ENCODE results near the gene PIEZO2. TPM values are rescaled to one million over a fixed set of nuclear protein-coding genes. Genes with fewer than 3 reads are reported as not detected.

Gene PIEZO2
- total and polyA plus RNA-seq, 9 donors: 2.0 to 8.5 (median 3.2) TPM

DNA sequence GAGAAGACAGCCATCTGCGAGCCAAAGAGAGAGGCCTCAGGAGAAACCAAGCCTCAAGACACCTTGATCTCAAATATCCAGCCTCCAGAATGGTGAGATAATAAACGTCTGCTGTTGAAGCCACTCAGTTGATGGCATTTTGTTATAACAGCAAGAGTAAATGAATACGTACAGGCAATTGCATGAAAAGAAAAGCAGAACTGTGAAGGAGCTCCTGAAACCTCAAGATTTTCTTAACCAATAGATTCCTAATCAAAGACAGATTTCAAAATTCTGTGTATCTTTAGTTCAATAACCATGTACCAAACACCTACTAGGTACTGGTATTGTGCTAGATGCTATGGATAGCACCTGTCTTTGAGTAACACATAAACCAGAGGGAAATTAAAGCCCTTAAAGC lies 139.5 kb downstream of the PIEZO2 start:
- DNase-seq: no peak
- no peaks in the 10 kb centered on the region for H3K27me3 ChIP-seq
- no peaks in the 10 kb centered on the region for H3K9me3 ChIP-seq
- no peaks in the 10 kb centered on the region for H3K36me3 ChIP-seq
- H3K4me3 ChIP-seq: no peak overlapping the region
- TF ChIP-seq, protein P1, sequence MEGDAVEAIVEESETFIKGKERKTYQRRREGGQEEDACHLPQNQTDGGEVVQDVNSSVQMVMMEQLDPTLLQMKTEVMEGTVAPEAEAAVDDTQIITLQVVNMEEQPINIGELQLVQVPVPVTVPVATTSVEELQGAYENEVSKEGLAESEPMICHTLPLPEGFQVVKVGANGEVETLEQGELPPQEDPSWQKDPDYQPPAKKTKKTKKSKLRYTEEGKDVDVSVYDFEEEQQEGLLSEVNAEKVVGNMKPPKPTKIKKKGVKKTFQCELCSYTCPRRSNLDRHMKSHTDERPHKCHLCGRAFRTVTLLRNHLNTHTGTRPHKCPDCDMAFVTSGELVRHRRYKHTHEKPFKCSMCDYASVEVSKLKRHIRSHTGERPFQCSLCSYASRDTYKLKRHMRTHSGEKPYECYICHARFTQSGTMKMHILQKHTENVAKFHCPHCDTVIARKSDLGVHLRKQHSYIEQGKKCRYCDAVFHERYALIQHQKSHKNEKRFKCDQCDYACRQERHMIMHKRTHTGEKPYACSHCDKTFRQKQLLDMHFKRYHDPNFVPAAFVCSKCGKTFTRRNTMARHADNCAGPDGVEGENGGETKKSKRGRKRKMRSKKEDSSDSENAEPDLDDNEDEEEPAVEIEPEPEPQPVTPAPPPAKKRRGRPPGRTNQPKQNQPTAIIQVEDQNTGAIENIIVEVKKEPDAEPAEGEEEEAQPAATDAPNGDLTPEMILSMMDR (IDR thresholded peaks at IDR 0.05): no peak
- TF ChIP-seq POLR2A (IDR thresholded peaks at IDR 0.05) (no peak), EP300 (IDR thresholded peaks at IDR 0.05) (no peak)
- no peak overlapping the region for H3K27ac ChIP-seq
- peaks cover 10% of the 10 kb centered on the region for H3K4me1 ChIP-seq (ENCODE audit: insufficient read depth)
- 90 to 93% (median 92%) methylated on average over 3 of the region's 3 CpGs for WGBS, 3 donors
- intact Hi-C loops (cut with DNase I): no loop called here

DNA sequence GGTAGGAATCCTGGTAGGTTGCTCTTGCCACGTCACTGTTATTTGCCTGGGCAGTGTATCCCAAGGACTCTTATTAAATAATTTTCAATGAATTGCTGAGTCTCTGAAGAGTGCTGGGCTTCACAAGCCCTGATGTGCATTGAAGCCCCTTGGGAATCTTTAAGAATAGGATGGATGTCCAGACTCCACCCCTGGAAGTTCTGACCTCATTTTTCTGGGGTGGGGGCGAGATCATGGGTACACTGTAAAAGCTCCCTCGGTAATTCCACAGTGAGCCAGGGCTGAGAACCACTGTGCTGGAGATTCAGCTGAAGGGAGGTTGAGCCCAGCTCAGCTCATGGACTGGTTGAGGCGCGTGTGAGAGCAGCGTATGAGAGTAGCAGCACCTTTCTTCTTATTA lies 140.2 kb downstream of the PIEZO2 start:
- Histone ChIP-seq H3K27me3 (no peaks in the 10 kb centered on the region), H3K36me3 (no peaks in the 10 kb centered on the region), H3K4me1 (ENCODE audit: insufficient read depth) (peaks cover 13% of the 10 kb centered on the region), H3K4me3 (no peak overlapping the region), H3K27ac (no peak overlapping the region), H3K9me3 (no peaks in the 10 kb centered on the region)
- DNase-seq: no peak
- 90 to 93% (median 91%) methylated on average over 6 of the region's 6 CpGs for WGBS, 3 donors
- TF ChIP-seq EP300 (IDR thresholded peaks at IDR 0.05) (no peak), POLR2A (IDR thresholded peaks at IDR 0.05) (no peak)
- TF ChIP-seq, protein P1 (IDR thresholded peaks at IDR 0.05): no peak
- intact Hi-C loops (cut with DNase I): no loop called here

DNA sequence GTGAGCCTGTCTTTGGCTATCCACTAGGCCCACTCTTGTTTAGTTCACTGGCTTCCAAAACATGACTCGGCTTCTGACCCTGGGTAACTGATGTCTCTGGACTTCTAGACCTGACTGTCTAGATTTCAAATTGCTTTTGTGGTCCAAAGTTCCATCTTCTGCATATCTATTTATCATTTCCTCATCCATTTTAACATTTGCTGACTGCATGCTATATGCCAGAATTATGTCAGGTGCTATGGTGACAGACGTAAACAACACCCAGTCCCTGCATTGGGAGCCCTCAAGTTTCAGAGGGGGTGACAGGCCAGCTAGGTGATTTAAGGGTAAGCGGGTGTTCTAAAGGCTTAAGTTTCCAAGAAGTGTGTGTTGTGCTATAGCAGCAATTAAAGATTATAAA lies 140.9 kb downstream of the PIEZO2 start:
- WGBS, 3 donors: 71 to 90% (median 87%) methylated on average over 3 of the region's 3 CpGs
- TF ChIP-seq POLR2A (IDR thresholded peaks at IDR 0.05) (no peak), EP300 (IDR thresholded peaks at IDR 0.05) (no peak)
- H3K36me3 ChIP-seq: no peaks in the 10 kb centered on the region
- no peak overlapping the region for H3K4me3 ChIP-seq
- intact Hi-C loops (cut with DNase I): no loop called here
- H3K4me1 ChIP-seq (ENCODE audit: insufficient read depth): peaks cover 17% of the 10 kb centered on the region
- H3K27ac ChIP-seq: no peak overlapping the region
- no peaks in the 10 kb centered on the region for H3K27me3 ChIP-seq
- no peak for DNase-seq
- H3K9me3 ChIP-seq: no peaks in the 10 kb centered on the region

DNA sequence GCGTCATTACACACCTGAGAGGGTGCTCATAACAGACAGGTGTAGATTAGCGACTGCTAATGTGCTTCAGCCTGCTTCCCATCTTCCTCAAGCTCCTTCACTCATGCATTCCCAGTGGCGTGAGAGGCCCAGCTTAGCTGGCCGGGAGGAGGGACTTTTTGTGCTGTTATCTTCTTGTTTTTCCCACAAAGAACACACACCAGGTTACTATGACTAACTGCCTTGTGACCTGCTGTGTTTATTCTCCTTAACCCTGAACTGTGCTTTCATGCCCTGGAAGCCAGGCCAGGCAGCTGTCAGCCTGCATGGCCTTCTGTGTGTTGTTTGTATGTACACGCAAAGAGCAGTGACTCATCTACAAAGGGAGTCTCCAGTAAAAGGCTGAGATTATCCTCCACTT lies 143.8 kb downstream of the PIEZO2 start:
- intact Hi-C loops (cut with DNase I): no loop called here
- Histone ChIP-seq H3K4me1 (ENCODE audit: insufficient read depth) (peaks cover 20% of the 10 kb centered on the region), H3K27me3 (no peaks in the 10 kb centered on the region), H3K27ac (peak overlapping the region in 1 of 2 donors; percentile 74), H3K36me3 (no peaks in the 10 kb centered on the region), H3K4me3 (no peak overlapping the region), H3K9me3 (no peaks in the 10 kb centered on the region)
- DNase-seq: peak; percentile 57 to 82 (median 80)
- 15 to 37% (median 17%) methylated on average over 5 of the region's 5 CpGs for WGBS, 3 donors
- no peak for TF ChIP-seq POLR2A (IDR thresholded peaks at IDR 0.05)
- TF ChIP-seq, protein P1 (IDR thresholded peaks at IDR 0.05): no peak
- TF ChIP-seq EP300 (IDR thresholded peaks at IDR 0.05): no peak

DNA sequence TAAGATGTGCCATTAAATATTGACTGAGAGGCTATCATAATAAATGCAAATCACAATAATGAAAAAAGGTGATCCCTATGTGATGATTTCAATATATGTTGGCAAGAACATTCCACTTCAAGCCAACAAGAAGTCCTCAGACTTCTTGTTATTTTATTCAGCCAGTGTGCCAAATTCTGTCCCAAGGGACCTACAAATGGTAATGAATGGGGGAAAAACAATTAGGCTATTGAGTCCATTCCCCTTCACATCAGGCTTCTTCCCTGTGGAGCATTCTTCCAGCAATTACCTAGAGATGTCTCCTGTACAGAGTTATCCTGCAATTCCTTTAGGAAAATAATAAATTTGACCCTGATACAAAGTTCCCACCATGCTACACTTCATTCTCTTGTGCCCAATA lies 144.4 kb downstream of the PIEZO2 start:
- intact Hi-C loops (cut with DNase I): no loop called here
- Histone ChIP-seq H3K27me3 (no peaks in the 10 kb centered on the region), H3K4me3 (no peak overlapping the region), H3K9me3 (no peaks in the 10 kb centered on the region), H3K36me3 (no peaks in the 10 kb centered on the region), H3K4me1 (ENCODE audit: insufficient read depth) (peaks cover 20% of the 10 kb centered on the region), H3K27ac (peak overlapping the region in 1 of 2 donors; percentile 74)
- TF ChIP-seq POLR2A (IDR thresholded peaks at IDR 0.05): no peak
- TF ChIP-seq, protein P1 (IDR thresholded peaks at IDR 0.05): no peak
- no peak for TF ChIP-seq EP300 (IDR thresholded peaks at IDR 0.05)
- DNase-seq: no peak

Data from ovary (tissue), 9 donors.